Measurements from ENCODE around the gene LCOR. TPM values are rescaled to one million over a fixed set of nuclear protein-coding genes. Genes with fewer than 3 reads are reported as not detected.

Gene LCOR
- total RNA-seq, 1 experiment from 2014 or later: 10.5 TPM

DNA sequence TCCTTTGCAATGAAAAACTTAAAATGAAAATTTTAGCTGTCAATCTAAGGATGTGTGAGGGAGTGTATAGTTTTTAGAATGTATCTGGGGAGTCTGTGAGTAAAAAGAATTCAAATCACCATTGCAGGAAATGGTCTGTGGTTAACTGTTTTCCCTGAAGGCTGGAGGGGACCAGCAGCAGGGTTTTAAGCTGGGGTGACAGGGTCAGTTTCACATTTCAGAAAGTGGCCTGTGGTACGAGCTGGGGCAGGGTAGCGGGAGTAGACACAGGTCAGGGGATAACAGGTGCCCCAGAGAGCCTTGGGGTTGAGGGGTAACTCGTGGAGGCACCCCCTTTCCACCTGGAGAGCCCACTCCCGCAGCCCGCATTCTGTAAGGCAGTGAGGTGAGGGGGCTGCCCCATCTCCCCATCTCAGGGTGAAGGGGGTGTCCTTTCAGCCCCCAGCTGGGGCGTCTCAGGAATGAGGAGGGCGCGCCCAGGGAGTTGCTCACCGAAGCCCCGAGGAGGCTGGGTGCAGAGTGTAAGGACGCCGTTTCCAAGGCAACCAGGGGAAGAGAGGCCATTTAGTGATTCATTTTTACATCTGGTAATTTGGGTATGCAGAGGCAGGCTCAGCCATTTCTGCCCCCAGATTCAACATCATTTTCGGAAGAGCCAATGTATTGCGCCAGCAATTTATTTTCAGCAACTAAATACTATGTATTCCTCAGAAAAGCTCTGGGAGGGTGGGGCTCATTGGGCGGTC, 184.8 kb downstream of the LCOR start:
- Histone ChIP-seq H3K36me3 (ENCODE audit: low read depth, low read length) (no peaks in the 10 kb centered on the region), H2AFZ (ENCODE audit: low read length) (no peak overlapping the region), H3K4me3 (ENCODE audit: low read length) (no peak overlapping the region), H3K27me3 (ENCODE audit: low read length) (no peaks in the 10 kb centered on the region), H3K4me2 (ENCODE audit: low read length) (no peak overlapping the region), H3K79me2 (ENCODE audit: low read length) (no peaks in the 10 kb centered on the region), H3K27ac (ENCODE audit: low read length) (no peak overlapping the region), H3F3A (ENCODE audit: low read length, unreplicated experiment) (no peaks in the 10 kb centered on the region), H4K20me1 (ENCODE audit: low read length) (no peaks in the 10 kb centered on the region), H3K9me2 (replicated peaks; ENCODE audit: low read length) (no peaks in the 10 kb centered on the region), H3K9ac (ENCODE audit: low read length) (no peak overlapping the region), H3K9me3 (ENCODE audit: low read length) (no peaks in the 10 kb centered on the region), H3K4me1 (ENCODE audit: insufficient read depth, low read length) (no peaks in the 10 kb centered on the region)
- no peak for DNase-seq
- ATAC-seq: no peak
- TF ChIP-seq, protein P1, sequence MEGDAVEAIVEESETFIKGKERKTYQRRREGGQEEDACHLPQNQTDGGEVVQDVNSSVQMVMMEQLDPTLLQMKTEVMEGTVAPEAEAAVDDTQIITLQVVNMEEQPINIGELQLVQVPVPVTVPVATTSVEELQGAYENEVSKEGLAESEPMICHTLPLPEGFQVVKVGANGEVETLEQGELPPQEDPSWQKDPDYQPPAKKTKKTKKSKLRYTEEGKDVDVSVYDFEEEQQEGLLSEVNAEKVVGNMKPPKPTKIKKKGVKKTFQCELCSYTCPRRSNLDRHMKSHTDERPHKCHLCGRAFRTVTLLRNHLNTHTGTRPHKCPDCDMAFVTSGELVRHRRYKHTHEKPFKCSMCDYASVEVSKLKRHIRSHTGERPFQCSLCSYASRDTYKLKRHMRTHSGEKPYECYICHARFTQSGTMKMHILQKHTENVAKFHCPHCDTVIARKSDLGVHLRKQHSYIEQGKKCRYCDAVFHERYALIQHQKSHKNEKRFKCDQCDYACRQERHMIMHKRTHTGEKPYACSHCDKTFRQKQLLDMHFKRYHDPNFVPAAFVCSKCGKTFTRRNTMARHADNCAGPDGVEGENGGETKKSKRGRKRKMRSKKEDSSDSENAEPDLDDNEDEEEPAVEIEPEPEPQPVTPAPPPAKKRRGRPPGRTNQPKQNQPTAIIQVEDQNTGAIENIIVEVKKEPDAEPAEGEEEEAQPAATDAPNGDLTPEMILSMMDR (conservative IDR thresholded peaks at IDR 0.05; ENCODE audit: low read depth, low read length): no peak
- no peak for TF ChIP-seq EZH2 (IDR thresholded peaks at IDR 0.05; ENCODE audit: low read length, unreplicated experiment)
- TF ChIP-seq EZH2phosphoT487 (IDR thresholded peaks at IDR 0.05; ENCODE audit: borderline replicate concordance, low read length): no peak
- intact Hi-C loops (cut with micrococcal nuclease): no loop called here
- ChIA-PET CTCF (no interaction called here), POLR2A (ENCODE audit: unreplicated experiment) (no interaction called here)
- no TSS peak for BruUV-seq (replicated peaks)

DNA sequence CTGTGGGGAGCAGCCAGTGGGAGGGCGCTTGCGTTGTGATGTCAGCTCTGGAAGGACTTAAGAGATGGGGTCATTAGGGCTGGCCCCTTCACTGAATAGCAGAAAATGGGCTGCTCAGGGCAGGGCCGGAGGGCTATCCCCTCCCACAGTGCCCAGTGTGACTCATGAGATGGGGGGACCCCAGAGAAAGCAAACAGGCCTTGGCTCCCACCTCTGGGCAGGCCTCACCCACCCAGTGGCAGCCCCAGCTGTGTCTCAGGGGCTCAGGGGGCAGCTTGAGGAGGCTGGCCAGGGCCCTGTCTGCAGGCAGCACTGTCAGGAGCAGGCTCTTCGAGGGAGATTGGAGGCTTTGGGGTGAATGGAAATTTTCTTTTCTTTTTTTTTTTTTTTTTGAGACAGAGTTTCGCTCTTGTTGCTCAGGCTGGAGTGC, 185.4 kb downstream of the LCOR start:
- POLR2A ChIA-PET (ENCODE audit: unreplicated experiment): no interaction called here
- no peak overlapping the region for H3K9ac ChIP-seq (ENCODE audit: low read length)
- no peaks in the 10 kb centered on the region for H3K79me2 ChIP-seq (ENCODE audit: low read length)
- no peaks in the 10 kb centered on the region for H3K9me2 ChIP-seq (replicated peaks; ENCODE audit: low read length)
- H3K4me2 ChIP-seq (ENCODE audit: low read length): no peak overlapping the region
- no peaks in the 10 kb centered on the region for H3K4me1 ChIP-seq (ENCODE audit: insufficient read depth, low read length)
- intact Hi-C loops (cut with micrococcal nuclease): no loop called here
- no peaks in the 10 kb centered on the region for H3F3A ChIP-seq (ENCODE audit: low read length, unreplicated experiment)
- no peak for TF ChIP-seq EZH2 (IDR thresholded peaks at IDR 0.05; ENCODE audit: low read length, unreplicated experiment)
- no peak for TF ChIP-seq EZH2phosphoT487 (IDR thresholded peaks at IDR 0.05; ENCODE audit: borderline replicate concordance, low read length)
- TF ChIP-seq, protein P1 (conservative IDR thresholded peaks at IDR 0.05; ENCODE audit: low read depth, low read length): no peak
- no peak for DNase-seq
- no peaks in the 10 kb centered on the region for H3K36me3 ChIP-seq (ENCODE audit: low read depth, low read length)
- H3K4me3 ChIP-seq (ENCODE audit: low read length): no peak overlapping the region
- no TSS peak for BruUV-seq (replicated peaks)
- H3K27me3 ChIP-seq (ENCODE audit: low read length): no peaks in the 10 kb centered on the region
- no peak overlapping the region for H3K27ac ChIP-seq (ENCODE audit: low read length)
- no peaks in the 10 kb centered on the region for H4K20me1 ChIP-seq (ENCODE audit: low read length)
- CTCF ChIA-PET: no interaction called here
- H2AFZ ChIP-seq (ENCODE audit: low read length): no peak overlapping the region
- ATAC-seq: no peak
- no peaks in the 10 kb centered on the region for H3K9me3 ChIP-seq (ENCODE audit: low read length)

All from PC-3 (cell line).